ENCODE measurements around the gene NHS. TPM values are rescaled to one million over a fixed set of nuclear protein-coding genes. Genes with fewer than 3 reads are reported as not detected.

NHS gene
- total RNA-seq, 4 donors from 2014 or later = 4.6 to 9.9 (median 7.2) TPM

DNA sequence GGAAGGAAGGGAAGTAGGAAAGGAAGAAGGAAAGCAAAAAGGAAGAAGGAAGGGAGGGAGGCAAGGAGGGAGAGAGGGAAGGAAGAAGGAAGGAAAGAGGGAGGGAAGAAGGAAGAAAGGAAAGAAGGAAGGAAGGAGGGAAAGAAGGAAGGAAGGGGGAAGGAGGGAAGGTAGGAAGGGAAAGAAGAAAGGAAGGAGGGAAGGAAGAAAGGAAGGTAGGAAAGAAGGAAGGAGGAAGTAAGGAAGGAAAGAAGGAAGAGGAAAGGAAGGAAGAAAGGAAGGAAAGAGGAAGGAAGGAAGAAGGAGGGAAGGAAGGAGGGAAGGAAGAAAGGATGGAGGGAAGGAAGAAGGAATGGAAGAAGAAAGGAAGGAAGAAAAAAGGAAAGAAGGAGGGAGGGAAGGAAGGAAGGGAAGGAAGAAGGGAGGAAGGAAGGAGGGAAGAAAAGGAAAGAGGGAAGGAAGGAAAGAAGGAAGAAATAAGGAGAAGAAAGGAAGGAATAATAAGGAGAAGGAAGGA is 343.7 kb downstream of the NHS start:
- H3K9me3 ChIP-seq = no peaks in the 10 kb centered on the region
- no peak overlapping the region for H3K4me3 ChIP-seq
- no peak overlapping the region for H3K27ac ChIP-seq
- TF ChIP-seq POLR2AphosphoS5 (IDR thresholded peaks at IDR 0.05) (no peak), EP300 (IDR thresholded peaks at IDR 0.05) (no peak), POLR2A (IDR thresholded peaks at IDR 0.05) (no peak)
- TF ChIP-seq, protein P1, sequence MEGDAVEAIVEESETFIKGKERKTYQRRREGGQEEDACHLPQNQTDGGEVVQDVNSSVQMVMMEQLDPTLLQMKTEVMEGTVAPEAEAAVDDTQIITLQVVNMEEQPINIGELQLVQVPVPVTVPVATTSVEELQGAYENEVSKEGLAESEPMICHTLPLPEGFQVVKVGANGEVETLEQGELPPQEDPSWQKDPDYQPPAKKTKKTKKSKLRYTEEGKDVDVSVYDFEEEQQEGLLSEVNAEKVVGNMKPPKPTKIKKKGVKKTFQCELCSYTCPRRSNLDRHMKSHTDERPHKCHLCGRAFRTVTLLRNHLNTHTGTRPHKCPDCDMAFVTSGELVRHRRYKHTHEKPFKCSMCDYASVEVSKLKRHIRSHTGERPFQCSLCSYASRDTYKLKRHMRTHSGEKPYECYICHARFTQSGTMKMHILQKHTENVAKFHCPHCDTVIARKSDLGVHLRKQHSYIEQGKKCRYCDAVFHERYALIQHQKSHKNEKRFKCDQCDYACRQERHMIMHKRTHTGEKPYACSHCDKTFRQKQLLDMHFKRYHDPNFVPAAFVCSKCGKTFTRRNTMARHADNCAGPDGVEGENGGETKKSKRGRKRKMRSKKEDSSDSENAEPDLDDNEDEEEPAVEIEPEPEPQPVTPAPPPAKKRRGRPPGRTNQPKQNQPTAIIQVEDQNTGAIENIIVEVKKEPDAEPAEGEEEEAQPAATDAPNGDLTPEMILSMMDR (IDR thresholded peaks at IDR 0.05) = no peak
- no peak for DNase-seq (ENCODE audit: low spot score in 2 of 2)
- H3K27me3 ChIP-seq = no peaks in the 10 kb centered on the region
- no peaks in the 10 kb centered on the region for H3K36me3 ChIP-seq
- H3K4me1 ChIP-seq = no peaks in the 10 kb centered on the region

DNA sequence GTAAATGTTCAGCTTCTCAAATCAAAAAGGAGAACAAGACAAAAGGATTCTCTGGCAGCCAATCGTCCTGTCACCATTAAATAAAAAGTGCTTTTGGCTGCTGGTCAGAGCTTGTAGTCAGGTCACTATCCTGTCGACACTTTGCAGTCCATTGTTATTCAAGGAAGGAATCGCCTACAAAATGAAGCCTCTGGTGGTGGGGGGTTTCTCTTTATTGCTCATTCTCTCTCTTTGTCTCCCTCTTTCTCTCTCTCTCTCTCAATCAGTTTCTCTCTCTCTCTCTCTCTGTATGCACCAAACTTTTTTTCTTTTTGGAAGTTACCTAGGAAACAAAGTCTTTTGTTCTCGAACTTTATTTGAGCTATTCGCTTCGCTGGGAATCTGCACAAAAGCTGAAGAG is 344.7 kb downstream of the NHS start:
- H3K27ac ChIP-seq = no peak overlapping the region
- no peaks in the 10 kb centered on the region for H3K36me3 ChIP-seq
- H3K9me3 ChIP-seq = no peaks in the 10 kb centered on the region
- 59% methylated on average over 6 of the region's 6 CpGs for WGBS
- no peak overlapping the region for H3K4me3 ChIP-seq
- TF ChIP-seq POLR2A (IDR thresholded peaks at IDR 0.05) (no peak), POLR2AphosphoS5 (IDR thresholded peaks at IDR 0.05) (no peak), EP300 (IDR thresholded peaks at IDR 0.05) (no peak)
- TF ChIP-seq, protein P1 (IDR thresholded peaks at IDR 0.05) = no peak
- H3K27me3 ChIP-seq = no peaks in the 10 kb centered on the region
- no peak for DNase-seq (ENCODE audit: low spot score in 2 of 2)
- H3K4me1 ChIP-seq = no peaks in the 10 kb centered on the region

DNA sequence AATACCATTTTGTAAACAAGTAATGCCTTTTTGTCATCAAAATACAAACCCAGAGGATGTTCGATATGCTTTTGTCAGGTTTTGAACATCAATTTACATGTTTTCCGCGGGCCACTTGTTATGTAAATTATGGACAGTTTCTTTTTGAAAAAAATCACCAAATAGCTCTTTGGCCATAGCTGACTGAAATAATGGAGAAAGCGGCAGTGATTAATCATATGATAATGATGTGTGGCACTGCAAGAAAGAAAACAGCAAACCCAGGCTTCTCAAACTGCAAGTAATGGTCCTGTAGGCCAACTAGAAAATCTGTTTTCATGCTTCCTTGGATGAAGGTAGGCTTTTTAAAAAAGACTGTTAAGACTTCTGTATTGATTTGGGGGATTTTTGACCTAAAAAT is 346.7 kb downstream of the NHS start:
- Histone ChIP-seq H3K9me3 (no peaks in the 10 kb centered on the region), H3K36me3 (no peaks in the 10 kb centered on the region), H3K27me3 (no peaks in the 10 kb centered on the region), H3K4me3 (no peak overlapping the region), H3K4me1 (no peaks in the 10 kb centered on the region), H3K27ac (no peak overlapping the region)
- DNase-seq (ENCODE audit: low spot score in 2 of 2) = no peak
- TF ChIP-seq POLR2A (IDR thresholded peaks at IDR 0.05) (no peak), EP300 (IDR thresholded peaks at IDR 0.05) (no peak), POLR2AphosphoS5 (IDR thresholded peaks at IDR 0.05) (no peak)
- TF ChIP-seq, protein P1 (IDR thresholded peaks at IDR 0.05) = no peak
- 67% methylated on average over 4 of the region's 4 CpGs for whole genome bisulfite sequencing

DNA sequence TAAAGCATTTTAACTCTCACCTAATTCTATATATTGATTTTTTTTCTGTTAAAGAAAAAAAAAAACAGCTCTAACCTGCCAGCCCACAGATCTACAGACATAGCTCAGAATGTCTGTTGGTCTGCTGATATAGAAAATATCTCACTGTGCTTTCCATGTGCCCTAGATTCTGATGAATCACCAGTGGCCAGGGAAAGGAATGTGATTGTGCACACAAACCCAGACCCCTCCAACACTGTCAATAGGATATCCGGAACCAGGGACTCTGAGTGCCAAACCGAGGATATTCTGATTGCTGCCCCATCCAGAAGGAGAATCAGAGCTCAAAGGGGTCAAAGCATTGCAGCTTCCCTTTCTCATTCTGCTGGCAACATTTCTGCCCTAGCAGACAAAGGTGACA is 350.2 kb downstream of the NHS start:
- TF ChIP-seq POLR2A (IDR thresholded peaks at IDR 0.05) (no peak), EP300 (IDR thresholded peaks at IDR 0.05) (no peak)
- TF ChIP-seq, protein P1 (IDR thresholded peaks at IDR 0.05) = no peak
- Histone ChIP-seq H3K27me3 (no peaks in the 10 kb centered on the region), H3K36me3 (no peaks in the 10 kb centered on the region), H3K4me3 (no peak overlapping the region), H3K9me3 (no peaks in the 10 kb centered on the region), H3K27ac (no peak overlapping the region), H3K4me1 (no peaks in the 10 kb centered on the region)
- 89% methylated on average over 2 of the region's 2 CpGs for WGBS
- DNase-seq (ENCODE audit: low spot score in 2 of 2) = no peak

DNA sequence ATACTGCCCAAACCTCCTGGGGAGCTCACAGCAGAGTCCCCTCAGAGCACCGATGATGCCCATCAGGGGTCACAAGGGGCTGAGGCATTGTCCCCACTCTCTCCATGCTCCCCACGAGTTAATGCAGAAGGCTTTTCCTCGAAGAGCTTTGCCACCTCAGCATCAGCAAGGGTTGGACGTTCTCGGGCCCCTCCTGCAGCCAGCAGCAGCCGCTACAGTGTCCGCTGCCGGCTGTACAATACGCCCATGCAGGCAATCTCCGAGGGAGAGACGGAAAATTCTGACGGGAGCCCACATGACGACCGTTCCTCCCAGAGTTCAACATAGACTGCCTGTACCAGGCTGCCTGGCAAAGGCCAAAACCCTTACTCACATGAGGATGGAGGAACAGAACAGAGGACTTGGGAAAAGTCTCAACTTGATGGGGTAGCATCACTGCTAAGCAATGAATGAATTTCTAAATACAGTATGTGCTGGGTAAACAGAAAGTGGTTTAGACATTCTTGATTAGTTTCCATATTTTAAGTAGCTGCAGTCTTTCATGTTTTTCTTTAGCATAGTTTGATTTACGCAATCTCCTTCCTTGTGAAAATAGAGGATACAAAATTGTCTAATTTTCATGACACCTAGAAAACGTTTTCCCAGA is 357.3 kb downstream of the NHS start:
- 81% methylated on average over 12 of the region's 16 CpGs for WGBS
- no peaks in the 10 kb centered on the region for H3K9me3 ChIP-seq
- TF ChIP-seq, protein P1 (IDR thresholded peaks at IDR 0.05) = no peak
- TF ChIP-seq POLR2A (IDR thresholded peaks at IDR 0.05) (no peak), EP300 (IDR thresholded peaks at IDR 0.05) (no peak), POLR2AphosphoS5 (IDR thresholded peaks at IDR 0.05) (no peak)
- H3K27me3 ChIP-seq = no peaks in the 10 kb centered on the region
- H3K36me3 ChIP-seq = no peaks in the 10 kb centered on the region
- H3K4me3 ChIP-seq = no peak overlapping the region
- H3K27ac ChIP-seq = no peak overlapping the region
- peaks cover 3% of the 10 kb centered on the region for H3K4me1 ChIP-seq
- DNase-seq (ENCODE audit: low spot score in 2 of 2) = no peak
